Nephron progenitor cell (in vitro differentiated cells): ENCODE results near the gene KLHL29.
A peak's percentile ranks its signal among the peaks of the same experiment; 100 is the strongest.

Experiments used
- DNase-seq: peaks from one replicate; pipeline ENCODE4 v3.0.0; 2021
- H3K27ac Mint-ChIP-seq: 2 replicates; pipeline ENCODE4 v1.8.0; 2021; ENCODE audit warnings: mild to moderate bottlenecking, moderate library complexity, mixed read lengths
- H3K27me3 Mint-ChIP-seq: 2 replicates; pipeline ENCODE4 v1.8.0; 2021; ENCODE audit warnings: mild to moderate bottlenecking, low read depth, mixed read lengths; ENCODE audit not compliant: poor library complexity
- H3K36me3 Mint-ChIP-seq: 2 replicates; pipeline ENCODE4 v1.8.0; 2021; ENCODE audit warnings: low read depth, mixed read lengths
- H3K4me1 Mint-ChIP-seq: 2 replicates; pipeline ENCODE4 v1.8.0; 2021; ENCODE audit warnings: mixed read lengths
- H3K4me3 Mint-ChIP-seq: 2 replicates; pipeline ENCODE4 v1.8.0; 2021; ENCODE audit warnings: mild to moderate bottlenecking, moderate library complexity, mixed read lengths
- H3K9me3 Mint-ChIP-seq: 2 replicates; pipeline ENCODE4 v1.8.0; 2021; ENCODE audit warnings: mild to moderate bottlenecking, moderate library complexity, mixed read lengths
- CTCF ChIP-seq: fragments of 200-600 bp; sonication (generic); IDR thresholded peaks from 2 replicates; pipeline ENCODE4 v1.5.0; 2021; ENCODE audit warnings: antibody characterized with exemption

The KLHL29 gene

DNA sequence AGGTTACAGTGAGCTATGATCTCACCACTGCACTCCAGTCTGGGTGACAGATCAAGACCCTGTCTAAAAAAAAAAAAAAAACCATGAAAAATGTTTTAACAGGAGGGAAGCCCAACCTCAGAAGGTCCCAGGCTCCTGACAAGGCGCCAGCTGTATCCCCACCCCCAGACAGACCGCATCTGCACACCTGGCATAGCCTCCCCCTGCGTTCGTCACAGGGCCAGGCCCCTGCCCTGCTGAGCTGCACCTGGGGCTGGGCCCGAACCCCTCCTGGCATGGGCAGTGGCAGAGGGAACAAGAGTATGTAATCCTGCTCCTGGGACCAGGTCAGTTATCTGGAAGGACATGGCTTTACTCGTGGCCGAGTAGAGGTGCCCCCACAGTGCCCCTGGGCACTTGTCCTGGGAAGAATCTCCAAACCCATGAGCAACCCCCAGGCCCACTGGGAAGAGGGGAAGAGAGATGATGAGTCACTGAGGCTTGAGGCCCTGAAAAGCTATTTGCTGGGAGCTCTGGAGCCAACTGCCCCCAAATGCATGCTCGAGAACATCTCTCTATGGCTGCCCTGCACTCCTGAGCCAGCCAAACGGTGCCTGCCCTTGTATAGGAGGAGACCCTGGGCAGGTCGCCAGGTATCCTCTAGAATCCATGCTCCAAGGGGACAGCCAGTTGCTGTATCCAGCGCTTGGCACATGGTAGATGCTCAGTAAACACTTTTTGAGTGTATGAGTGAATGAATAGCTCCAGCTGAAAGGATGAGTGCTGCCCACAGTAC, 276.5 kb downstream of the KLHL29 start:
- no peak for DNase-seq
- H3K27me3 Mint-ChIP-seq: peaks cover 18% of the 10 kb centered on the region
- peaks cover 28% of the 10 kb centered on the region for H3K4me1 Mint-ChIP-seq
- TF ChIP-seq CTCF: no peak
- H3K4me3 Mint-ChIP-seq: no peak overlapping the region
- H3K27ac Mint-ChIP-seq: no peak overlapping the region
- no peaks in the 10 kb centered on the region for H3K9me3 Mint-ChIP-seq
- H3K36me3 Mint-ChIP-seq: no peaks in the 10 kb centered on the region

DNA sequence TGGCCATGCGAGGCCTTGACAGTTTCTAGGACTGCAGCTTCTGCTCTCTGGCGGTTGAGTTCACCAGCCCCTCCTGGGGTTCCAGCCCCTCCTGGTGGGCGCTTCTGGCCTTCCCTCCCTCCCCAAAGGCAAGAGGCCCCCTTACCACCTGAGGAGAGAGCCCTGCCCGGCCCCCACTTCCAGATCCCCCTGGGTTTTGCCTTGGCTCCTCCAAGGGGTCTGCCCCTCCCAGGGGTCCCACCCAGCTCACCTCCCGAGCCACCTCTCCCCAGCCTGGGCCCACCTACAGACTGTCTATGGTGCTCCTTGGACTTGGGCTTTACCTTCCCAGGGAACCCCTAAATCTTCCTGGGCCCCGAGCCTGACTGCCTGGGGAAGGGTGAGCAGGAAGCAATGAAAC, 277.5 kb downstream of the KLHL29 start:
- Mint-ChIP-seq H3K9me3 (no peaks in the 10 kb centered on the region), H3K36me3 (no peaks in the 10 kb centered on the region), H3K4me3 (no peak overlapping the region), H3K27me3 (peaks cover 20% of the 10 kb centered on the region), H3K4me1 (peaks cover 21% of the 10 kb centered on the region), H3K27ac (no peak overlapping the region)
- no peak for DNase-seq
- TF ChIP-seq CTCF: no peak

DNA sequence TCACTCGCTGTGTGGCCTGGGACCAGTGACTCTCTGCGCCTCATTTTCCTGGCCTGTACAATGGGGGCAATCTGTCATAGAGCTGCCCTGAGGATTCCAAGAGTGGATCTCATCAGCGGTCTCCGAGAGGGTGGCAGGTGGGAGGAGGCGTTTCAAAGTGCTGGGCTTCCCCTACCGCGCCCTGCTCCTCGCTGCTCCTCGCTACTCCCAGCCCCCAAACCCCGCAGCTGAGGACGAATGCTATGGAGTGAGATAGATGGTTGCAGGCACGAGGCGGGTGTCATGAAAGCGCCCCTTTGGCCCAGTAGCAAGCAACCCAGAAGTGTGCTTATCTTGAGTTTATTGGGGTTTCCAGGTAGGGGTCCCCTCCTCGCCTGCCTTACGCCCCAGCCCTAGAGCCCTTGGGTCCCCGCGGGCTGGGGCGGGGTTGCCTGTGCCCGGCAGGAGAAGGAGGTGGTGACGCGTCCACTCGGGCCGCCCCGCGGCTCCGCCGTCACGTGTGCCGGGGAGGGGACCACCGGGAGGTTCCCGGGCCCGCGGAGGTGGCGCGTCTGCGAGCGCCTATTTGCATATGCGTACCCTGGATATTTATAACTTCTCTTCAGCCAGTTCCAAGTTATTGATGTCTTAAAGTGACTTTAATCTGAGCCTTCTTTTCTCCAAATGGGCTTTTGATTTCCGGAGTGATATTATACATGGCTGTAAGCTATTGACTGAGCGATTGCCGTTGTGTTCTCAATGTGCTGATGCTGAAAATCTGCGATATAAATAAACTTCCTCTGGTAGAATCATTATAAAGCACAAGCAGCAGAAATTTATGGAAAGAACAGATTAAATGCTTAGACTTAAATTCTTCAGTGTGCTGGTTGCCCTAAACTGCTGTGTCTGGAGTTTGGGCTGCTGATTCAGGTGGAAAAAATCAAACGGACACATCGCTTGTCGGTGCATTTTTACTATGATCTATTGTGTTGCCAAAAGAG, 278.3 kb downstream of the KLHL29 start:
- no peak for TF ChIP-seq CTCF
- peaks cover 20% of the 10 kb centered on the region for H3K4me1 Mint-ChIP-seq
- DNase-seq: peak; percentile 29
- H3K9me3 Mint-ChIP-seq: no peaks in the 10 kb centered on the region
- no peak overlapping the region for H3K4me3 Mint-ChIP-seq
- H3K27me3 Mint-ChIP-seq: peaks cover 20% of the 10 kb centered on the region
- no peak overlapping the region for H3K27ac Mint-ChIP-seq
- no peaks in the 10 kb centered on the region for H3K36me3 Mint-ChIP-seq

DNA sequence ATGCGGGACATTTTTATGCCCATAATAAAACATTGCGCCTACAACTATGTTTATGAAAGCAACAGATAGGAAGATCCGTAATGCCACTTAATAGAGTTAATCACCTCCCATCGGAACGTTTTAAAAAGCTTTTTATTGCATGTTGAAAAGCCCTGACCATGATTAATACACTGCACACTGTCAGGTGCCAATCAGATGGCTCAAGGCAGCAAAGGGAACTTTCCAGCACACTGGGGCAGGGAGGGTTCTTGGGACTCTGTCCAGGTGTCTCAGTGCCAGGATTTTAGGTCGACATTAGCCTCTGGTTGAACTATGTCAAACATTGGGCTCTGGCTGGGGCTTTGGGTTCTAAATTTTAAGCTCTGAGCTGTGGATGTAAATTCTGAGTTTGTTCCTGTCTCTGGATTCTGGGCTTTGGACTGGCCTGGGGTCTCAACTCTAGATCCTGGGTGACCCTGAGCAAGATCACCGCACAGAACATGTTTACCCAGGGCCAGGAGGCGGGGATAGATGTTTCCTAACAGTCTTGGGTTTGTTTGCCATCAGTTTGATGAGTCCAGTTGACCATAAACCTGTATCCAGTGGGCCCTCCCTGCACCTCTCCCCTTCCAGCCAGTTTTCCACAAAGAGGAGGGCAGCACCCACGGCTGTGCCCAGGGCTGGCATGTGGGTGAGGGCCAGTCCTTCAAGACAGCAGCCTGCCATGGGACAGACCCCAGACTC, 279.2 kb downstream of the KLHL29 start:
- no peak for DNase-seq
- no peak for TF ChIP-seq CTCF
- H3K27me3 Mint-ChIP-seq: peaks cover 20% of the 10 kb centered on the region
- H3K4me3 Mint-ChIP-seq: no peak overlapping the region
- H3K27ac Mint-ChIP-seq: no peak overlapping the region
- H3K9me3 Mint-ChIP-seq: no peaks in the 10 kb centered on the region
- no peaks in the 10 kb centered on the region for H3K36me3 Mint-ChIP-seq
- H3K4me1 Mint-ChIP-seq: peaks cover 12% of the 10 kb centered on the region

GRCh38 chr2:23666241-23666979, 281.4 kb downstream of the KLHL29 start:
- no peak for DNase-seq
- peaks cover 20% of the 10 kb centered on the region for H3K27me3 Mint-ChIP-seq

More at GRCh38 chr2:23666241-23666979, 281.4 kb downstream of the KLHL29 start:
- no peaks in the 10 kb centered on the region for H3K36me3 Mint-ChIP-seq
- peaks cover 19% of the 10 kb centered on the region for H3K4me1 Mint-ChIP-seq
- no peak overlapping the region for H3K4me3 Mint-ChIP-seq
- TF ChIP-seq CTCF: no peak
- no peak overlapping the region for H3K27ac Mint-ChIP-seq
- no peaks in the 10 kb centered on the region for H3K9me3 Mint-ChIP-seq
